Keratinocyte (primary cell): ENCODE results near the gene SEC61B. TPM values are rescaled to one million over a fixed set of nuclear protein-coding genes. Genes with fewer than 3 reads are reported as not detected.

Experiments used
- DNase-seq: peaks from one replicate; pipeline ENCODE4 v3.0.0-alpha.2; 2011; ENCODE audit warnings: low read depth, missing footprints, low spot score
- FAIRE-seq: peaks from 2 replicates; lab custom pipeline; 2011; peaks lifted over from hg19 to GRCh38; lab: Jason Lieb, UNC
- H2AFZ ChIP-seq: 2 replicates; pipeline ENCODE4 v1.6.0; 2012; ENCODE audit warnings: low read length, control low read depth, inconsistent platforms; ENCODE audit not compliant: control insufficient read depth
- H3K27ac ChIP-seq: 2 replicates; pipeline ENCODE4 v1.5.1; 2011; ENCODE audit warnings: low read length; ENCODE audit not compliant: control insufficient read depth, insufficient read depth
- H3K27me3 ChIP-seq: 3 replicates; pipeline ENCODE4 v1.6.0; 2011; ENCODE audit warnings: low read length; ENCODE audit not compliant: control insufficient read depth, insufficient read depth; ENCODE audit errors: extremely low read depth
- H3K36me3 ChIP-seq, 2 experiments: 2 replicates in 1 of 2; 3 replicates in 1 of 2; pipeline ENCODE4 v1.5.1; 2011; ENCODE audit warnings: low read length in 2 of 2, mild to moderate bottlenecking in 1 of 2; ENCODE audit not compliant: control insufficient read depth in 2 of 2, insufficient read depth in 2 of 2; ENCODE audit errors: extremely low read depth in 1 of 2
- H3K4me1 ChIP-seq: 3 replicates; pipeline ENCODE4 v1.5.1; 2011; ENCODE audit warnings: low read length; ENCODE audit not compliant: control insufficient read depth, insufficient read depth; ENCODE audit errors: extremely low read depth
- H3K4me2 ChIP-seq: 3 replicates; pipeline ENCODE4 v1.6.0; 2011; ENCODE audit warnings: low read depth, low read length; ENCODE audit not compliant: control insufficient read depth, insufficient read depth; ENCODE audit errors: extremely low read depth
- H3K4me3 ChIP-seq, 3 experiments: fragments of 200-600 bp in 1 of 3; sonication (generic) in 1 of 3; 2 replicates in 2 of 3; 3 replicates in 1 of 3; pipeline ENCODE4 v1.5.1; 2011 to 2016; ENCODE audit warnings: low read length in 3 of 3, mild to moderate bottlenecking in 3 of 3, control low read depth in 2 of 3, inconsistent platforms in 1 of 3, low read depth in 1 of 3, mixed read lengths in 1 of 3, mixed run types in 1 of 3, moderate library complexity in 1 of 3; ENCODE audit not compliant: control insufficient read depth in 2 of 3, insufficient read depth in 2 of 3; ENCODE audit errors: extremely low read depth in 1 of 3
- H3K79me2 ChIP-seq: 2 replicates; pipeline ENCODE4 v1.6.0; 2012; ENCODE audit warnings: low read length; ENCODE audit not compliant: control insufficient read depth, insufficient read depth
- H3K9ac ChIP-seq: 3 replicates; pipeline ENCODE4 v1.6.0; 2011; ENCODE audit warnings: low read length; ENCODE audit not compliant: control insufficient read depth, insufficient read depth; ENCODE audit errors: extremely low read depth
- H3K9me1 ChIP-seq: 3 replicates; pipeline ENCODE4 v1.6.0; 2011; ENCODE audit warnings: low read length; ENCODE audit not compliant: control insufficient read depth, insufficient read depth; ENCODE audit errors: extremely low read depth
- H3K9me3 ChIP-seq: 2 replicates; pipeline ENCODE4 v1.5.1; 2012; ENCODE audit warnings: low read depth, low read length; ENCODE audit not compliant: control insufficient read depth
- H4K20me1 ChIP-seq: 3 replicates; pipeline ENCODE4 v1.6.0; 2011; ENCODE audit warnings: low read length; ENCODE audit not compliant: control insufficient read depth, insufficient read depth; ENCODE audit errors: extremely low read depth
- CTCF ChIP-seq, 3 experiments: IDR thresholded peaks in 1 of 3; conservative IDR thresholded peaks in 1 of 3; optimal IDR thresholded peaks in 1 of 3; 2 replicates in 2 of 3; 3 replicates in 1 of 3; pipeline versions ENCODE3 to v1.5.1; 2011; ENCODE audit warnings: low read length in 3 of 3, mild to moderate bottlenecking in 3 of 3, moderate library complexity in 2 of 3, control low read depth in 1 of 3, inconsistent platforms in 1 of 3; ENCODE audit not compliant: insufficient read depth in 2 of 3; ENCODE audit errors: extremely low read depth in 1 of 3
- EZH2 ChIP-seq: IDR thresholded peaks from one replicate; pipeline ENCODE4 v1.6.1; 2012; ENCODE audit warnings: inconsistent platforms, mild to moderate bottlenecking, low read length, moderate library complexity
- dilution Hi-C: fragments of 300-500 bp; cut with MboI; formaldehyde crosslinking; loops from one replicate; pipeline ENCODE4 v1.7.0; 2020; ENCODE audit warnings: low sequenced_read_pairs; ENCODE audit not compliant: extremely low pct_ligation_motif_present
- polyA plus RNA-seq, 5 experiments: library from polyadenylated mRNA; depleted of rRNA in 3 of 5; stranded (reverse) in 3 of 5; stranded (forward) in 1 of 5; unstranded in 1 of 5; fragments of >200 nt; gene quantifications; 1 replicate in 1 of 5; 2 replicates in 3 of 5; 3 replicates in 1 of 5; pipeline versions ENCODE4 v1.2.1 to v1.2.3, GENCODE V29; 2011 to 2012; ENCODE audit warnings: missing spikeins in 2 of 5, low read depth in 1 of 5, low replicate concordance in 1 of 5

SEC61B gene
- polyA plus RNA-seq, 1 donor (not counting 4 experiments of a cell fraction or from before 2014, with no cell fraction given), result 207 TPM

GRCh38 chr9:99257723-99258389 lies 35.8 kb downstream of the SEC61B start:
- H3K9ac ChIP-seq, result no peak overlapping the region
- no peak overlapping the region for H3K4me3 ChIP-seq
- no peak overlapping the region for H3K27ac ChIP-seq
- no peaks in the 10 kb centered on the region for H4K20me1 ChIP-seq
- H3K4me1 ChIP-seq, result peaks cover 7% of the 10 kb centered on the region
- no peaks in the 10 kb centered on the region for H3K9me1 ChIP-seq
- H3K27me3 ChIP-seq, result peaks cover 4% of the 10 kb centered on the region
- H2AFZ ChIP-seq, result no peak overlapping the region
- no peaks in the 10 kb centered on the region for H3K36me3 ChIP-seq
- no peaks in the 10 kb centered on the region for H3K79me2 ChIP-seq
- no peaks in the 10 kb centered on the region for H3K9me3 ChIP-seq
- no peak overlapping the region for H3K4me2 ChIP-seq
- dilution Hi-C loops, result no loop called here
- DNase-seq (no peak), FAIRE-seq (no peak)
- TF ChIP-seq CTCF (optimal IDR thresholded peaks at IDR 0.05 in 1 of 3, IDR thresholded peaks at IDR 0.05 in 1 of 3, conservative IDR thresholded peaks at IDR 0.05 in 1 of 3; ENCODE audit: extremely low read depth in 1 of 3, insufficient read depth in 2 of 3, low read length in 3 of 3), result no peak

- Histone ChIP-seq H3K27me3 (peaks cover 4% of the 10 kb centered on the region), H3K4me3 (no peak overlapping the region), H3K9me1 (no peaks in the 10 kb centered on the region), H3K36me3 (no peaks in the 10 kb centered on the region), H3K4me2 (peak overlapping the region; percentile 50), H4K20me1 (no peaks in the 10 kb centered on the region), H3K79me2 (no peaks in the 10 kb centered on the region), H3K9ac (no peak overlapping the region), H2AFZ (peak overlapping the region; percentile 72), H3K27ac (no peak overlapping the region), H3K9me3 (no peaks in the 10 kb centered on the region), H3K4me1 (no peaks in the 10 kb centered on the region)
- DNase-seq (no peak), FAIRE-seq (no peak)
- TF ChIP-seq EZH2 (no peak), CTCF (optimal IDR thresholded peaks at IDR 0.05 in 1 of 3, IDR thresholded peaks at IDR 0.05 in 1 of 3, conservative IDR thresholded peaks at IDR 0.05 in 1 of 3; ENCODE audit: extremely low read depth in 1 of 3, insufficient read depth in 2 of 3, low read length in 3 of 3) (no peak)
- dilution Hi-C loops, result no loop called here
These were observed 37.3 kb downstream of the SEC61B start for GRCh38 chr9:99259231-99259918.
